ENCODE results near the gene SNX24. TPM values are rescaled to one million over a fixed set of nuclear protein-coding genes. Genes with fewer than 3 reads are reported as not detected.

SNX24 gene
- total RNA-seq, 1 experiment from 2014 or later: 10.8 TPM

GRCh38 chr5:122842016-122842580 is 3.3 kb upstream of the SNX24 start:
- Histone ChIP-seq H3K79me2 (ENCODE audit: insufficient read depth, low read length) (peaks cover 2% of the 10 kb centered on the region; the same call in 1 of the 2 replicates), H3K27ac (ENCODE audit: low read depth, low read length) (no peak overlapping the region), H3K9me2 (ENCODE audit: insufficient read depth) (no peaks in the 10 kb centered on the region), H2AFZ (ENCODE audit: low read depth, low read length, poor library complexity, severe bottlenecking) (no peak overlapping the region), H4K20me1 (ENCODE audit: insufficient read depth) (no peaks in the 10 kb centered on the region), H3K4me3 (replicated peaks in 1 of 2; ENCODE audit: low read depth in 1 of 2, low read length in 2 of 2) (no peak overlapping the region), H3K27me3 (ENCODE audit: insufficient read depth, low read length) (no peaks in the 10 kb centered on the region), H3K9me3 (ENCODE audit: control insufficient read depth in 1 of 2, insufficient read depth in 1 of 2, low read depth in 1 of 2, low read length in 2 of 2) (no peaks in the 10 kb centered on the region), H3K4me1 (ENCODE audit: control insufficient read depth in 1 of 2, insufficient read depth in 2 of 2, low read length in 2 of 2) (peaks cover 7 to 24% of the 10 kb centered on the region in 2 experiments), H3K4me2 (ENCODE audit: low read length) (no peak overlapping the region), H3K36me3 (ENCODE audit: control insufficient read depth in 1 of 2, insufficient read depth in 2 of 2, low read length in 2 of 2) (no peaks in the 10 kb centered on the region), H3K9ac (ENCODE audit: low read length) (no peak overlapping the region)
- POLR2A ChIA-PET: no interaction called here
- intact Hi-C loops (cut with micrococcal nuclease): no loop called here
- ATAC-seq (no peak), DNase-seq (ENCODE audit: low read depth, low spot score) (no peak)
- RAD21 ChIA-PET (ENCODE audit: low non-redundant PET in 1 of 2, low total read pairs in 2 of 2, uncharacterized antibody in 2 of 2, unreplicated experiment in 2 of 2): no interaction called here
- TF ChIP-seq SP1 (IDR thresholded peaks at IDR 0.05; ENCODE audit: low read depth) (no peak), SRF (IDR thresholded peaks at IDR 0.05; ENCODE audit: low read depth) (no peak), CEBPB (IDR thresholded peaks at IDR 0.05; ENCODE audit: low read depth) (no peak), TCF7L2 (IDR thresholded peaks at IDR 0.05; ENCODE audit: borderline replicate concordance, extremely low read depth, insufficient read depth, insufficient read length) (no peak), ZNF274 (IDR thresholded peaks at IDR 0.05; ENCODE audit: low read depth, low read length) (no peak), EGR1 (IDR thresholded peaks at IDR 0.05; ENCODE audit: low read depth) (no peak)
- BruUV-seq (replicated peaks): no TSS peak
- CTCF ChIA-PET: no interaction called here

- Histone ChIP-seq H3K4me2 (ENCODE audit: low read length) (peak overlapping the region; percentile 78), H4K20me1 (ENCODE audit: insufficient read depth) (no peaks in the 10 kb centered on the region), H2AFZ (ENCODE audit: low read depth, low read length, poor library complexity, severe bottlenecking) (peak overlapping the region; percentile 90), H3K27me3 (ENCODE audit: insufficient read depth, low read length) (no peaks in the 10 kb centered on the region), H3K9ac (ENCODE audit: low read length) (peak overlapping the region; percentile 72), H3K36me3 (ENCODE audit: control insufficient read depth in 1 of 2, insufficient read depth in 2 of 2, low read length in 2 of 2) (no peaks in the 10 kb centered on the region), H3K27ac (ENCODE audit: low read depth, low read length) (no peak overlapping the region), H3K4me3 (replicated peaks in 1 of 2; ENCODE audit: low read depth in 1 of 2, low read length in 2 of 2) (peak overlapping the region; percentile 76 to 80), H3K79me2 (ENCODE audit: insufficient read depth, low read length) (peaks cover 5% of the 10 kb centered on the region), H3K9me2 (ENCODE audit: insufficient read depth) (no peaks in the 10 kb centered on the region), H3K9me3 (ENCODE audit: control insufficient read depth in 1 of 2, insufficient read depth in 1 of 2, low read depth in 1 of 2, low read length in 2 of 2) (no peaks in the 10 kb centered on the region), H3K4me1 (ENCODE audit: control insufficient read depth in 1 of 2, insufficient read depth in 2 of 2, low read length in 2 of 2) (peaks cover 7 to 35% of the 10 kb centered on the region in 2 experiments)
- RAD21 ChIA-PET (ENCODE audit: low non-redundant PET in 1 of 2, low total read pairs in 2 of 2, uncharacterized antibody in 2 of 2, unreplicated experiment in 2 of 2): no interaction called here
- POLR2A ChIA-PET: interaction anchor here (0.6 kb wide), 1 partner anchor 155 kb away, joined by 3 read pairs; no protein-coding TSS in a partner anchor
- intact Hi-C loops (cut with micrococcal nuclease): no loop called here
- CTCF ChIA-PET: no interaction called here
- ATAC-seq (no peak), DNase-seq (ENCODE audit: low read depth, low spot score) (no peak)
- BruUV-seq (replicated peaks): TSS peak; percentile 64
- no peak for TF ChIP-seq SP1 (IDR thresholded peaks at IDR 0.05; ENCODE audit: low read depth)
- no peak for TF ChIP-seq EGR1 (IDR thresholded peaks at IDR 0.05; ENCODE audit: low read depth)
- TF ChIP-seq JUND (IDR thresholded peaks at IDR 0.05): no peak
- TF ChIP-seq REST (IDR thresholded peaks at IDR 0.05; ENCODE audit: low read depth): no peak
- no peak for TF ChIP-seq EZH2 (IDR thresholded peaks at IDR 0.05)
- no peak for TF ChIP-seq CBX3 (IDR thresholded peaks at IDR 0.05; ENCODE audit: low read depth)
- TF ChIP-seq YY1 (IDR thresholded peaks at IDR 0.05; ENCODE audit: extremely low read depth, insufficient replicate concordance, low read depth, low read length): no peak
- no peak for TF ChIP-seq ATF3 (IDR thresholded peaks at IDR 0.05)
- no peak for TF ChIP-seq MAX (IDR thresholded peaks at IDR 0.05)
- no peak for TF ChIP-seq TCF7L2 (IDR thresholded peaks at IDR 0.05; ENCODE audit: borderline replicate concordance, extremely low read depth, insufficient read depth, insufficient read length)
- no peak for TF ChIP-seq SIN3A (IDR thresholded peaks at IDR 0.05; ENCODE audit: low read depth)
Measured at GRCh38 chr5:122844136-122844909, 1.1 kb upstream of the SNX24 start.
